ENCODE measurements around the gene STK39. TPM values are rescaled to one million over a fixed set of nuclear protein-coding genes. Genes with fewer than 3 reads are reported as not detected.

STK39 gene
- total RNA-seq, 4 donors from 2014 or later, result 35.3 to 58.0 (median 47.0) TPM

GRCh38 chr2:168244318-168244717 lies 3.1 kb downstream of the STK39 start:
- Histone ChIP-seq H3K27me3 (no peaks in the 10 kb centered on the region), H3K36me3 (no peaks in the 10 kb centered on the region), H3K4me3 (peak overlapping the region in 1 of 2 donors; percentile 16), H3K9me3 (no peaks in the 10 kb centered on the region), H3K4me1 (peaks cover 0 to 78% (median 4%) of the 10 kb centered on the region in 3 donors), H3K27ac (peak overlapping the region in 3 of 4 donors; percentile 38 to 92 (median 90))
- WGBS, 2 donors (ENCODE audit: low coverage in 1 of 2), result 38 to 61% methylated on average over 7 to 8 of the region's 8 CpGs
- no peak for TF ChIP-seq EP300 (IDR thresholded peaks at IDR 0.05)
- no peak for TF ChIP-seq POLR2AphosphoS5 (IDR thresholded peaks at IDR 0.05)
- TF ChIP-seq CTCF (IDR thresholded peaks at IDR 0.05), result no peak
- TF ChIP-seq POLR2A (IDR thresholded peaks at IDR 0.05), result no peak
- no peak for ATAC-seq

- WGBS, 2 donors (ENCODE audit: low coverage in 1 of 2), result 62 to 97% methylated on average over 3 to 5 of the region's 5 CpGs
- Histone ChIP-seq H3K36me3 (no peaks in the 10 kb centered on the region), H3K9me3 (no peaks in the 10 kb centered on the region), H3K27ac (no peak overlapping the region), H3K27me3 (no peaks in the 10 kb centered on the region), H3K4me3 (no peak overlapping the region), H3K4me1 (peaks cover 0 to 73% (median 4%) of the 10 kb centered on the region in 3 donors)
- no peak for ATAC-seq
- TF ChIP-seq POLR2A (IDR thresholded peaks at IDR 0.05) (no peak), POLR2AphosphoS5 (IDR thresholded peaks at IDR 0.05) (no peak), EP300 (IDR thresholded peaks at IDR 0.05) (no peak), CTCF (IDR thresholded peaks at IDR 0.05) (no peak)
These were observed 4.3 kb downstream of the STK39 start for GRCh38 chr2:168243061-168243460.

- Histone ChIP-seq H3K36me3 (no peaks in the 10 kb centered on the region), H3K27me3 (no peaks in the 10 kb centered on the region), H3K27ac (peak overlapping the region in 3 of 4 donors; percentile 18 to 49 (median 41)), H3K4me3 (no peak overlapping the region), H3K9me3 (no peaks in the 10 kb centered on the region), H3K4me1 (peaks cover 0 to 70% (median 4%) of the 10 kb centered on the region in 3 donors)
- TF ChIP-seq POLR2A (IDR thresholded peaks at IDR 0.05), result no peak
- no peak for TF ChIP-seq CTCF (IDR thresholded peaks at IDR 0.05)
- no peak for TF ChIP-seq EP300 (IDR thresholded peaks at IDR 0.05)
- no peak for TF ChIP-seq POLR2AphosphoS5 (IDR thresholded peaks at IDR 0.05)
- ATAC-seq, result no peak
- WGBS, 2 donors (ENCODE audit: low coverage in 1 of 2), result 15 to 72% methylated on average over 2 to 5 of the region's 5 CpGs
These were observed 5.6 kb downstream of the STK39 start for GRCh38 chr2:168241746-168242145.

- TF ChIP-seq POLR2AphosphoS5 (IDR thresholded peaks at IDR 0.05) (no peak), POLR2A (IDR thresholded peaks at IDR 0.05) (no peak), EP300 (IDR thresholded peaks at IDR 0.05) (no peak), CTCF (IDR thresholded peaks at IDR 0.05) (no peak)
- WGBS, 2 donors (ENCODE audit: low coverage in 1 of 2), result 27 to 52% methylated on average over 3 to 5 of the region's 5 CpGs
- peak overlapping the region in 3 of 4 donors; percentile 18 to 49 (median 41) for H3K27ac ChIP-seq
- H3K4me1 ChIP-seq, result peaks cover 0 to 68% (median 4%) of the 10 kb centered on the region in 3 donors
- H3K36me3 ChIP-seq, result no peaks in the 10 kb centered on the region
- peak; percentile 25 for ATAC-seq
- H3K27me3 ChIP-seq, result no peaks in the 10 kb centered on the region
- H3K4me3 ChIP-seq, result no peak overlapping the region
- no peaks in the 10 kb centered on the region for H3K9me3 ChIP-seq
These were observed 6.2 kb downstream of the STK39 start for GRCh38 chr2:168241208-168241607.

GRCh38 chr2:168239281-168239680 lies 8.1 kb downstream of the STK39 start:
- peaks cover 0 to 57% (median 4%) of the 10 kb centered on the region in 3 donors for H3K4me1 ChIP-seq
- H3K9me3 ChIP-seq, result no peaks in the 10 kb centered on the region
- no peaks in the 10 kb centered on the region for H3K36me3 ChIP-seq
- 58 to 68% methylated on average over 2 to 5 of the region's 5 CpGs for WGBS, 2 donors (ENCODE audit: low coverage in 1 of 2)
- H3K27me3 ChIP-seq, result no peaks in the 10 kb centered on the region
- ATAC-seq, result no peak
- TF ChIP-seq CTCF (IDR thresholded peaks at IDR 0.05), result no peak
- TF ChIP-seq POLR2A (IDR thresholded peaks at IDR 0.05), result no peak
- TF ChIP-seq POLR2AphosphoS5 (IDR thresholded peaks at IDR 0.05), result no peak
- TF ChIP-seq EP300 (IDR thresholded peaks at IDR 0.05), result no peak
- H3K4me3 ChIP-seq, result no peak overlapping the region
- H3K27ac ChIP-seq, result no peak overlapping the region
